ENCODE measurements around the gene IGFBP4. TPM values are rescaled to one million over a fixed set of nuclear protein-coding genes. Genes with fewer than 3 reads are reported as not detected.

IGFBP4 gene
- total RNA-seq, 1 experiment from 2014 or later, result 1.7 TPM

- no peaks in the 10 kb centered on the region for H3K36me3 ChIP-seq
- no peak overlapping the region for H3K27ac ChIP-seq
- no peaks in the 10 kb centered on the region; the same call in 1 of the 2 replicates for H3K9me3 ChIP-seq (replicated peaks)
- no peak for DNase-seq
- no peaks in the 10 kb centered on the region for H3K27me3 ChIP-seq
- H3K4me1 ChIP-seq, result no peaks in the 10 kb centered on the region
- no peak overlapping the region for H3K4me3 ChIP-seq
Measured at GRCh38 chr17:40468560-40468959, 25.3 kb downstream of the IGFBP4 start.

DNA sequence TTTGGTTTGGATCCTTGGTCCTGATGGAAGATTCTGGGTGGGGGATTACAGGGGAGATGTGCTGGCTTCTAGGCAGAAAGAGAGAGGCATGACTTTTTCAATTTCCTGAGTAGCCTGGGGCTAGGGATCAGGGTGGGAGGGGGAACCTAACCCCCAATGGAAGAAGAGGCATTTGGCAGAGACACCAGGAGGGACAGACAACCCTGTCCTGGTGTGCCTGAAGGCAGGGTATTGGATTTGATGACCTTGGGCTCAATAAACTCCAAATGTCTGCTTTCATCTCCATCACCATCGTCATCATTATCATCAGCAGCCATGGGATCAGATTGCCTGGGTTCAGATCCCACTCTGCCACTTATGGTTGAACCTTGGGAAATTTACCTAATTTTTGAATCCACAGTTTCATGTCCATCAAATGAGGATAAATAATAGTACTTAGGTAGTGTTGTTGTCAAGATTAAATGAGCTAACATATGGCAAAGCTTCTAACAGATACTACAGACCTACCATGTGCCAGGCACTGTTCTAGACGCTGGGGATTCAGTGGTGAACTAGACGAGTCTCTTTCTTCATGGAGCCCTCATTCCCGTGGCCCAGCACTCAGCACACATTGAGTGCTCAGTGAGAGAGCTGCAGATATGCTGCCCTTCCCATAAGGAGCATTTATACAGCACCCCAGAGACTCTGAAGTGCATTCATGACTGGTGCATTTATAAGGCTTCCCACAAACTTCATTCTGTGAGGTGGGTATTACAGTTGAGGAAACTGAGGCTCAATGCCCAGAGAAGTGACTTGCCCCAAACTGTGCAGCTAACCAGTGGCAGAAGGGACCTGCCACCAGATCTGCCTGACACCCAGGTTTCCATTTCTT, 26.8 kb downstream of the IGFBP4 start:
- H3K9me3 ChIP-seq (replicated peaks), result no peaks in the 10 kb centered on the region; the same call in 1 of the 2 replicates
- no peak for DNase-seq
- H3K4me1 ChIP-seq, result no peaks in the 10 kb centered on the region
- H3K36me3 ChIP-seq, result no peaks in the 10 kb centered on the region
- no peak overlapping the region for H3K27ac ChIP-seq
- H3K4me3 ChIP-seq, result no peak overlapping the region
- no peaks in the 10 kb centered on the region for H3K27me3 ChIP-seq

DNA sequence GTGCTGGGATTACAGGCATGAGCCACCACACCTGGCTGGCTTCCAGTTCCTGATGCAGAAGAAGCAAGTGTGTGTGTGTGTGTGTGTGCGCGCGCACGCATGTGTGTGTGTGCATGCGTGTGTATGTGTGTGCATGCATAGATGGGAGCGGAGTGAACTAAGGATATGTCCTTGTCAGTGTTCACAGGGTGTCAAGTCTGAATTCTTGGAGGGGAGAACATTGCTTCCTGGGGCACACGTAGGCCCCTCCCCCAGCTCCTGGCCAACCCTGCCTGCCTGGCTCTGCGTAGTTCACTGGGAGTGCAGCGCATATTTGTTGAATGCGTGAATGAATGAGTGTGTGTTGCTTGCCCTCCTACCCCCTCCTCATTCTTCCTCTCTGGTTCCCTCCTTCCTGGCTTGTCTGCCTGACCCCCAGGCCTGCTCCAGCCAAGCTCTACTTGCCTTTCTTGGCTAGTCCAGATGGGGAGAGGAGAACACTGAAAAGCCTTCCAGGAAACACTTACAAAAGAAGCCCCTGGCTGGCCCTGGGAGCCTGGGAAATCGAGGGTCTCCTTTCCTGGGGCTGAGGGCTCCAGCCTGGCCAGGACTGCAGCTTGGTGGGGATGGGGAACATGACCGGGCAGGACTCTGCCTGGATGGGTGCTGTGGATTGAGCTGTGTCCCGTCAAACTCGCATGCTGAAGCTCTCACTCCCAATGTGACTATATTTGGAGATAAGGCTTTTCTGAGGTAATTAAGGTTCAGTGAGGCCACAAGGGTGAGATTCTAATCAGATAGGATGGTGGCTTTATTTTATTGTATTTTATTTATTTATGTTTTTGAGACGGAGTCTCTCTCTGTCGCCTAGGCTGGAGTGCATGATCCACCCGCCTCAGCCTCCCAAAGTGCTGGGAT, 27.9 kb downstream of the IGFBP4 start:
- no peaks in the 10 kb centered on the region for H3K4me1 ChIP-seq
- H3K27ac ChIP-seq, result no peak overlapping the region
- H3K36me3 ChIP-seq, result no peaks in the 10 kb centered on the region
- H3K4me3 ChIP-seq, result no peak overlapping the region
- no peaks in the 10 kb centered on the region for H3K27me3 ChIP-seq
- no peaks in the 10 kb centered on the region; the same call in 1 of the 2 replicates for H3K9me3 ChIP-seq (replicated peaks)
- DNase-seq, result no peak

DNA sequence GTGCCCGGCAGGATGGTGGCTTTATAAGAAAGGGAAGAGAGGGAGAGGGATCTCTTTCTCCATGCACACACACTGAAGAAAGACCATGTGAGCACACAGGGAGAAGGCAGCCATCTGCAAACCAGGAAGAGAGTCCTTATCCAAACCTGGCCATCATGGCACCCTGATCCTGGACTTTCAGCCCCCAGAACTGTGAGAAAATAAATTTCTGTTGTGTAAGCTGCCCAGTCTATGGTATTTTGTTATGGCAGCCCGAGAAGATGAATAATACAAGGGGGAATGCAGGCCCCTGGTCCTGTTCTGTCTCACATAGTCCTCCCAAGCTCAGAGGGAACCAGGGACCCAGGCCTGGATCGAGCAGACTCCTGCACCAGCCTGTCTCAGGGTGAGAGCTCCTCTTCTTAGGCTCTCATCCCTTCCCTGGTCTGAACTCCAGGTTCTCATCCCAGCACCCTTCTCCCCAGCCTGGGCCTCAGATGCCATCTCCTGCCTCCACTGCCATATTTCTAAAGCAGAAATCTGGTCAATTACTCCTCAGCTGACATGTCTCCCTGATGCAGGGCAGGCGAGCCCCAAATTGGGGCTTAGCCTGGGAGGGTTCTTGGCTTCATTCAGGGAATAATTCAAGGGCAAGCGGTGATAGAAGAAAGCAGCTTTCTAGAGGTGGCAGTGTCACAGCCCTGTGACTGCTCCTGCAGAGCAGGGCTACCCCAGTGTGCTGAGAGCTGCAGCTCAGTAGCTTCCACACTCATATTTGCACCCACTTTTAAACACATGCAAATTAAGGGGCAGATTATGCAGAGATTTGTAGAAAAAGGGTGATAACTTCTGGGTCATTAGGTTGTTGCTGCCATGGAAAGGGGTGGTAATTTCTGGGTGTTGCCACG, 28.8 kb downstream of the IGFBP4 start:
- Histone ChIP-seq H3K4me3 (no peak overlapping the region), H3K27ac (no peak overlapping the region)
- no peak for DNase-seq

GRCh38 chr17:40472733-40473452, 29.6 kb downstream of the IGFBP4 start:
- Histone ChIP-seq H3K27ac (no peak overlapping the region), H3K27me3 (no peaks in the 10 kb centered on the region), H3K9me3 (replicated peaks) (no peaks in the 10 kb centered on the region; the same call in 1 of the 2 replicates), H3K4me3 (no peak overlapping the region), H3K4me1 (no peaks in the 10 kb centered on the region), H3K36me3 (no peaks in the 10 kb centered on the region)
- DNase-seq, result no peak

More for the DNA sequence above, 28.8 kb downstream of the IGFBP4 start:
- Histone ChIP-seq H3K9me3 (replicated peaks) (no peaks in the 10 kb centered on the region; the same call in 1 of the 2 replicates), H3K27me3 (no peaks in the 10 kb centered on the region), H3K36me3 (no peaks in the 10 kb centered on the region), H3K4me1 (no peaks in the 10 kb centered on the region)

DNA sequence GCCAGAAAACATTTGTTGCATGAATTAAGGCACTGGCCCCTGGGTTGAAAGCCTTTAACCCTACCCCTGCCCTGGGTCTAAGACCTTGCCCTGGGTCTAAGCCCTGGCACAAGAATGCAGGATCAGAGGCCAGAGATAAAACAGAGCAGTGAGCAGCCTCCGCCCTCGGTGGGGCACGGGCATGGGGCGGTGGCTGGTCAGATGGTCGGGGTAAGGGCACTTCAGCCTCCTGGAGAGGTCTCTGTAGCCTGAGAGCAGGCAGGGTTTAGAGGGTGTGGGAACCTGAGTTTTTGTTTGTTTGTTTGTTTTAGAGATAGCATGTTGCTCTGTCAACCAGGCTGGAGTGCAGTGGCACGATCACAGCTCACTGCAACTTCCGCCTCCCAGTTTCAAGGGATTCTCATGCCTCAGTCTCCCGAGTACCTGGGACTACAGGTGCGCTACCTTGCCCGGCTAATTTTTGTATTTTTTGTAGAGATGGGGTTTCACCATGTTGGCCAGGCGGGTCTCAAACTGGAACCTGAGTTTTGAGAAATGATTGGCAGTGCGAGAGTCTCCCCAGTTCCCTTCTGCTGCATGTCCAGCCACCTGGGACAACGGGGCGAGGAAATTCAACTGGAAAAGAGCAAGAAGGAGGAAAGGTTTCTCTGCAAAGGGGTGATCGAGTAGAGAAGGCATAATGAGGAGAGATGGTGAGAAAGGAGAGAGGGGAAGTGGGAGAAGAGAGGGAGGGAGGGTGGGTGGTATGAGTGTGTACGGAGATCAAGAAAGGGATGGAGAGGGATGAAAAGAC, 30.5 kb downstream of the IGFBP4 start:
- Histone ChIP-seq H3K9me3 (replicated peaks) (no peaks in the 10 kb centered on the region; the same call in 1 of the 2 replicates), H3K36me3 (no peaks in the 10 kb centered on the region), H3K27me3 (no peaks in the 10 kb centered on the region), H3K27ac (no peak overlapping the region), H3K4me1 (no peaks in the 10 kb centered on the region), H3K4me3 (no peak overlapping the region)
- no peak for DNase-seq

GRCh38 chr17:40474419-40475002, 31.3 kb downstream of the IGFBP4 start:
- no peak overlapping the region for H3K4me3 ChIP-seq
- no peaks in the 10 kb centered on the region for H3K27me3 ChIP-seq
- DNase-seq, result no peak
- H3K9me3 ChIP-seq (replicated peaks), result no peaks in the 10 kb centered on the region; the same call in 1 of the 2 replicates
- H3K36me3 ChIP-seq, result no peaks in the 10 kb centered on the region
- no peaks in the 10 kb centered on the region for H3K4me1 ChIP-seq
- no peak overlapping the region for H3K27ac ChIP-seq

DNA sequence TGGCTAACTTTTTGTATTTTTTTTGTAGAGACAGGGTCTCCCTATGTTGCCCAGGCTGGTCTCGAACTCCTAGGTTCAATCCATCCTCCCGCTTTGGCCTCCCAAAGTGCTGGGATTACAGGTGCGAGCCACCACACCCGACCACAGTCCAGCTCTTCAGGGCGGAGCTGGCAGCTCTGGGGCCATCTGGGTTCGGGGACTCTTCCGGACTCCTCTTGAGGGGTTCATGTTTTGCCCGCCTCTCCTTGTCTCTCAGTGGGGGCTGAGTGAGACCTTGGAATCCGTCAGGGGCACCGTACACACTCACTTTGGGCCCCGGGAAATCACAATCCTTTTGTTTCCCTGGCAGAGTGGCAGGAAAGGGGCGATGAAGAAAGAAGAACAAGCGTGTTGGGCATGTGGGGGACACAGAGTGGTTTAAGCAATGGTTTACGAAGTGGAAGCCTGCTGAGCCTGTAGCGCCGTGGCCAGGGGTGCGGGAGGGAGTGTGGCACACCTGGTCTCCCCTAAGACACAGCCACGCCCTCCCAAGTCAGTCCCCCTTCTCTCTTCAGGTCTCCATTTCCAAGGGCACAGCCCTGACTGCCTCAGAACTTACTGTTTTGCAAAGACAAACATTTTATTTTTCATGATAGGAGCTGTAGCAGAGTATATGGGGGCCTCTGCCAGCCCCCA, 32.1 kb downstream of the IGFBP4 start:
- DNase-seq, result no peak
- Histone ChIP-seq H3K9me3 (replicated peaks) (no peaks in the 10 kb centered on the region; the same call in 1 of the 2 replicates), H3K27me3 (no peaks in the 10 kb centered on the region), H3K4me3 (no peak overlapping the region), H3K4me1 (no peaks in the 10 kb centered on the region), H3K27ac (no peak overlapping the region), H3K36me3 (no peaks in the 10 kb centered on the region)

DNA sequence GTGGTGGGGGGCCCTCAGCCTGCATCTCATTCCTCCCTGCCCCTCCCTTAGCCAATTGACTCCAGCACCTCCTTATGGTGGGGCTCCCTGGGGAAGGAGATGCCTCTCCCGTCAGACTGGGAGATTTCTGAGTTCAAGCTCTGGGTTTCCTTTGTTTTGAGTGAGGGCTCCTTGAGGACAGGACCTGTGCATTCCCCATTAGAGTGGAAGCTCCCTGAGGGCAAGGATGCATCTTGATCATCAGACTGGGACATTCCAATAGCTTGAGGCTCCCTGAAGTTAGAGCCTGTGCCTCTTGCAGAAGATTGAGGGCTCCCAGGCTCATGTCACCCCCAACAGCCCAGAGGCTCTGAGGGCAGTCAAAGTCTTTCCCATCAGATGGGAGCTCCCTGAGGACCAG, 34.5 kb downstream of the IGFBP4 start:
- Histone ChIP-seq H3K36me3 (no peaks in the 10 kb centered on the region), H3K27ac (no peak overlapping the region), H3K27me3 (no peaks in the 10 kb centered on the region), H3K9me3 (replicated peaks) (no peaks in the 10 kb centered on the region; the same call in 1 of the 2 replicates), H3K4me3 (no peak overlapping the region), H3K4me1 (no peaks in the 10 kb centered on the region)
- DNase-seq, result no peak

GRCh38 chr17:40478486-40478885, 35.2 kb downstream of the IGFBP4 start:
- Histone ChIP-seq H3K27me3 (no peaks in the 10 kb centered on the region), H3K27ac (no peak overlapping the region), H3K4me1 (no peaks in the 10 kb centered on the region), H3K36me3 (no peaks in the 10 kb centered on the region), H3K4me3 (no peak overlapping the region), H3K9me3 (replicated peaks) (no peaks in the 10 kb centered on the region)
- no peak for DNase-seq

GRCh38 chr17:40479754-40480480, 36.7 kb downstream of the IGFBP4 start:
- no peaks in the 10 kb centered on the region for H3K4me1 ChIP-seq
- no peak overlapping the region for H3K4me3 ChIP-seq
- no peaks in the 10 kb centered on the region for H3K36me3 ChIP-seq
- DNase-seq, result no peak
- H3K27ac ChIP-seq, result no peak overlapping the region
- no peaks in the 10 kb centered on the region for H3K9me3 ChIP-seq (replicated peaks)
- no peaks in the 10 kb centered on the region for H3K27me3 ChIP-seq

GRCh38 chr17:40480501-40481003, 37.3 kb downstream of the IGFBP4 start:
- peaks cover 3% of the 10 kb centered on the region; the same call in 1 of the 2 replicates for H3K4me1 ChIP-seq
- H3K27me3 ChIP-seq, result no peaks in the 10 kb centered on the region
- no peaks in the 10 kb centered on the region for H3K9me3 ChIP-seq (replicated peaks)
- H3K36me3 ChIP-seq, result no peaks in the 10 kb centered on the region
- DNase-seq, result no peak
- no peak overlapping the region for H3K27ac ChIP-seq
- H3K4me3 ChIP-seq, result no peak overlapping the region
